Natural killer cell (primary cell): Measurements from ENCODE around the gene IL17C. TPM values are rescaled to one million over a fixed set of nuclear protein-coding genes. Genes with fewer than 3 reads are reported as not detected.

ENCODE experiments used
- ATAC-seq, 3 donors: fragments of 150-1000 bp in 2 of 3; fragments of 200-7000 bp in 1 of 3; cut with Tn5 transposase; 1 replicate in 1 of 3; 2 replicates in 2 of 3; pipeline ENCODE4 v1.10.0; 2021; ENCODE audit warnings: mild to moderate bottlenecking in 2 of 3, moderate library complexity in 2 of 3
- DNase-seq, 2 donors: peaks; one replicate each; pipeline versions ENCODE4 v3.0.0 to v3.0.0-alpha.2; 2013 to 2021; ENCODE audit warnings: mixed read lengths in 1 of 2
- H3K27ac ChIP-seq: one replicate; pipeline ENCODE4 v1.5.1; 2013; ENCODE audit warnings: mild to moderate bottlenecking, low read length
- H3K27me3 ChIP-seq: one replicate; pipeline ENCODE4 v1.6.1; 2013; ENCODE audit warnings: low read length; ENCODE audit not compliant: control insufficient read depth, insufficient read depth
- H3K36me3 ChIP-seq: one replicate; pipeline ENCODE4 v1.6.1; 2013; ENCODE audit warnings: low read length; ENCODE audit not compliant: control insufficient read depth, insufficient read depth
- H3K4me1 ChIP-seq: one replicate; pipeline ENCODE4 v1.6.1; 2013; ENCODE audit warnings: low read length; ENCODE audit not compliant: control insufficient read depth, insufficient read depth
- H3K4me3 ChIP-seq: one replicate; pipeline ENCODE4 v1.5.1; 2013; ENCODE audit warnings: low read length
- H3K9me3 ChIP-seq: one replicate; pipeline ENCODE4 v1.6.1; 2013; ENCODE audit warnings: low read length; ENCODE audit not compliant: control insufficient read depth, insufficient read depth
- H3K27ac Mint-ChIP-seq, 2 donors: one replicate each; pipeline ENCODE4 v1.8.0; 2022; ENCODE audit warnings: mild to moderate bottlenecking in 2 of 2, mixed read lengths in 2 of 2, moderate library complexity in 1 of 2
- H3K27me3 Mint-ChIP-seq, 2 donors: one replicate each; pipeline ENCODE4 v1.8.0; 2022; ENCODE audit warnings: low read depth in 2 of 2, mixed read lengths in 2 of 2
- H3K36me3 Mint-ChIP-seq: one replicate; pipeline ENCODE4 v1.8.0; 2022; ENCODE audit warnings: mixed read lengths
- H3K4me1 Mint-ChIP-seq, 2 donors: one replicate each; pipeline ENCODE4 v1.8.0; 2022; ENCODE audit warnings: mixed read lengths in 2 of 2
- H3K4me3 Mint-ChIP-seq: one replicate; pipeline ENCODE4 v1.8.0; 2022; ENCODE audit warnings: mild to moderate bottlenecking, moderate library complexity, mixed read lengths
- H3K9me3 Mint-ChIP-seq, 2 donors: one replicate each; pipeline ENCODE4 v1.8.0; 2022; ENCODE audit warnings: mixed read lengths in 2 of 2
- CTCF ChIP-seq: fragments of 200-600 bp; IDR thresholded peaks from one replicate; pipeline ENCODE4 v1.8.0; 2022; ENCODE audit warnings: antibody characterized with exemption
- WGBS: methylation state at CpG from one replicate; pipeline ENCODE4 v1.1.7; 2013; ENCODE audit warnings: missing lambda C conversion rate; ENCODE audit not compliant: insufficient coverage; 5-methylcytosine and 5-hydroxymethylcytosine counted together
- intact Hi-C: fragments of 100-400 bp; cut with micrococcal nuclease; formaldehyde crosslinking; loops from one replicate; pipeline ENCODE4 v1.14.2; 2022
- total RNA-seq, 4 donors: library from RNA; stranded (reverse); fragments of 120-200 nt in 1 of 4; gene quantifications; one replicate each; pipeline versions ENCODE4 v1.2.3 to v1.2.4, GENCODE V29; 2013 to 2022

The IL17C gene
- total RNA-seq, 3 donors from 2014 or later (not counting 1 experiment from before 2014, with no cell fraction given) = 0.61 to 3.0 (median 1.2) TPM

DNA sequence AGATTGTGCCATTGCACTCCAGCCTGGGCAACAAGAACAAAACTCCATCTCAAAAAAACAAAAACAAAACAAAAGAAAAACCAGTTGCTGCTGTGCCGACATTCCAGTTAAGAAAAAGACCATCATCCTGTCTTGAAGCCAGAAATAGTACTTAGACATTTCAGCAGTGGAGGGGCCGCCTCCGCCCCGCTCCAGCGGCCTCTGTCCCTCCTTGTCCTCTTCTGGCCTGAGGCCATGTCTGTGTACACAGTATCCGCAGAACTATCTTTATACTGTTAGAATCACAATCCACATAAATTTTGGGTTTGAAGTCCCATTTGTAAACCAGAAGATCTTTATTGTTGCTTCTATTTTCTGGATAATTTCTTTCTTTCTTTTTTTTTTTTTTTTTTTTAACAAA, 43.3 kb upstream of the IL17C start:
- DNase-seq (no peak), ATAC-seq (no peak)
- H3K4me1 ChIP-seq = peaks cover 3% of the 10 kb centered on the region
- Mint-ChIP-seq H3K27me3 (no peaks in the 10 kb centered on the region), H3K4me1 (peaks cover 9 to 10% of the 10 kb centered on the region in 2 donors), H3K9me3 (no peaks in the 10 kb centered on the region), H3K4me3 (no peak overlapping the region), H3K36me3 (no peaks in the 10 kb centered on the region), H3K27ac (no peak overlapping the region)
- no peak overlapping the region for H3K27ac ChIP-seq
- H3K9me3 ChIP-seq = no peaks in the 10 kb centered on the region
- no peak overlapping the region for H3K4me3 ChIP-seq
- no peaks in the 10 kb centered on the region for H3K27me3 ChIP-seq
- TF ChIP-seq CTCF = no peak
- WGBS = over 99% methylated on average over 6 of the region's 6 CpGs
- intact Hi-C loops = no loop called here
- H3K36me3 ChIP-seq = peaks cover 31% of the 10 kb centered on the region

- no peak for DNase-seq
- Mint-ChIP-seq H3K4me1 (peaks cover 9 to 10% of the 10 kb centered on the region in 2 donors), H3K27me3 (no peaks in the 10 kb centered on the region), H3K27ac (no peak overlapping the region), H3K36me3 (no peaks in the 10 kb centered on the region), H3K4me3 (no peak overlapping the region), H3K9me3 (no peaks in the 10 kb centered on the region)
- Histone ChIP-seq H3K4me3 (no peak overlapping the region), H3K27ac (no peak overlapping the region), H3K4me1 (peaks cover 3% of the 10 kb centered on the region), H3K27me3 (no peaks in the 10 kb centered on the region), H3K9me3 (no peaks in the 10 kb centered on the region), H3K36me3 (peaks cover 36% of the 10 kb centered on the region)
- TF ChIP-seq CTCF = no peak
- WGBS = 95% methylated on average over 9 of the region's 10 CpGs
- intact Hi-C loops = no loop called here
- no peak for ATAC-seq
Observed at GRCh38 chr16:88595921-88596320, 42.5 kb upstream of the IL17C start.

GRCh38 chr16:88596483-88596882, 41.9 kb upstream of the IL17C start:
- H3K27me3 Mint-ChIP-seq = no peaks in the 10 kb centered on the region
- no peak for TF ChIP-seq CTCF
- H3K9me3 Mint-ChIP-seq = no peaks in the 10 kb centered on the region
- no peak overlapping the region for H3K27ac Mint-ChIP-seq
- intact Hi-C loops = no loop called here
- no peak overlapping the region for H3K27ac ChIP-seq
- peaks cover 3% of the 10 kb centered on the region for H3K4me1 ChIP-seq
- H3K4me3 Mint-ChIP-seq = no peak overlapping the region
- ATAC-seq (no peak), DNase-seq (no peak)
- peaks cover 8% of the 10 kb centered on the region in 2 donors for H3K4me1 Mint-ChIP-seq
- H3K9me3 ChIP-seq = no peaks in the 10 kb centered on the region
- WGBS = 79% methylated on average over 3 of the region's 3 CpGs
- peaks cover 41% of the 10 kb centered on the region for H3K36me3 ChIP-seq
- H3K27me3 ChIP-seq = no peaks in the 10 kb centered on the region
- H3K36me3 Mint-ChIP-seq = no peaks in the 10 kb centered on the region
- H3K4me3 ChIP-seq = no peak overlapping the region

DNA sequence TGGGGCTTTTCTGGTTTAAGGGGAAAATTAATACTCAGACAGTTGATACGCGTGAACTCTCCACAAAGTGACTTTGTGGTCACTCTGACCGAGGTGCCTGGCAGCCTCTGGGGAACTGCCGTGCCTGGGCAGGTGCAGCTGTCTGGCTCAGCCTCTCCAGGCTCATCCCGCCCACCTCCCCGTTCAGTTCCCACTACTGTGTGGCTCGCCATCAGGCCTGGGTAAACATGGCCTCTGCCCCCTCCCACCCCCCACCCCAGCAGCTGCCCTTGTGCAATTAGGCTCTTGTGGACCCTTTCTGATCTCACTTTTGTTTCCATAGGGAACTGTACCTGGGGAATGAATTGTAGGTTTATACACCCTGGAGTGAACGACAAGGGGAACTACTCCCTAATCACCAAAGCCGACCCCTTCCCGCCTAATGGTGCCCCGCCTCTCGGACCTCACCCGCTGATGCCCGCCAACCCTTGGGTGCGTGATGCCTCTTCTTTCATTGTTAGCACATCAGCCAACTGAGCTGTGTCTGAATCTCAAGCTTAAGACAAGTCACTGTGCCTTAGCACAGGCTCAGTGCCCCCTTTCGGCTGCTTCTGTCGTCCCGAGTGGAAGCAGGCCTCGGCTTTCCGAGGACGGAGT, 40.4 kb upstream of the IL17C start:
- Histone ChIP-seq H3K4me1 (peaks cover 3% of the 10 kb centered on the region), H3K36me3 (peaks cover 52% of the 10 kb centered on the region), H3K4me3 (no peak overlapping the region), H3K9me3 (no peaks in the 10 kb centered on the region), H3K27ac (no peak overlapping the region), H3K27me3 (no peaks in the 10 kb centered on the region)
- H3K4me3 Mint-ChIP-seq = no peak overlapping the region
- H3K27me3 Mint-ChIP-seq = no peaks in the 10 kb centered on the region
- DNase-seq (no peak), ATAC-seq (no peak)
- no peak for TF ChIP-seq CTCF
- intact Hi-C loops = no loop called here
- no peaks in the 10 kb centered on the region for H3K36me3 Mint-ChIP-seq
- H3K9me3 Mint-ChIP-seq = no peaks in the 10 kb centered on the region
- WGBS = 79% methylated on average over 21 of the region's 21 CpGs
- H3K27ac Mint-ChIP-seq = no peak overlapping the region
- H3K4me1 Mint-ChIP-seq = peaks cover 0 to 5% of the 10 kb centered on the region in 2 donors
